OCI-LY1 (cell line): Measurements from ENCODE around the gene S100A10.

Source experiments
- H2AFZ ChIP-seq: fragments of 200-600 bp; sonication (generic), shearing (Covaris generic); 2 replicates; pipeline ENCODE4 v1.6.0; 2014; ENCODE audit warnings: antibody characterized with exemption, mild to moderate bottlenecking, low read length
- H3F3A ChIP-seq: fragments of 200-600 bp; sonication (generic), shearing (Covaris generic); 2 replicates; pipeline ENCODE4 v1.6.0; 2014; ENCODE audit warnings: mild to moderate bottlenecking, antibody characterized with exemption, low read length, moderate library complexity; ENCODE audit not compliant: insufficient read depth
- H3K27ac ChIP-seq: fragments of 200-600 bp; sonication (generic); 2 replicates; pipeline ENCODE4 v1.5.1; 2014; ENCODE audit warnings: low read length, mixed run types, mild to moderate bottlenecking, low read depth; ENCODE audit not compliant: poor library complexity, severe bottlenecking
- H3K27me3 ChIP-seq: fragments of 200-600 bp; sonication (generic); 2 replicates; pipeline ENCODE4 v1.6.0; 2014; ENCODE audit warnings: antibody characterized with exemption, mild to moderate bottlenecking, low read length, moderate library complexity; ENCODE audit not compliant: insufficient read depth
- H3K36me3 ChIP-seq: fragments of 200-600 bp; sonication (generic); 2 replicates; pipeline ENCODE4 v1.6.1; 2014; ENCODE audit warnings: mild to moderate bottlenecking, antibody characterized with exemption, low read length, moderate library complexity, mixed read lengths; ENCODE audit not compliant: insufficient read depth
- H3K4me1 ChIP-seq: fragments of 200-600 bp; sonication (generic); 2 replicates; pipeline ENCODE4 v1.5.1; 2014; ENCODE audit warnings: mild to moderate bottlenecking, low read length, moderate library complexity; ENCODE audit not compliant: insufficient read depth, severe bottlenecking
- H3K4me2 ChIP-seq: fragments of 200-600 bp; sonication (generic), shearing (Covaris generic); 2 replicates; pipeline ENCODE4 v1.6.1; 2014; ENCODE audit warnings: low read length
- H3K4me3 ChIP-seq: fragments of 200-600 bp; sonication (generic); 2 replicates; pipeline ENCODE4 v1.5.1; 2014; ENCODE audit warnings: low read length, low read depth, mild to moderate bottlenecking, mixed read lengths; ENCODE audit not compliant: poor library complexity, severe bottlenecking
- H3K79me2 ChIP-seq: fragments of 200-600 bp; shearing (Covaris generic); 2 replicates; pipeline ENCODE4 v1.6.1; 2016; ENCODE audit warnings: mixed run types, low read length, mixed read lengths; ENCODE audit not compliant: insufficient read depth
- H3K9ac ChIP-seq: fragments of 200-600 bp; sonication (generic), shearing (Covaris generic); 2 replicates; pipeline ENCODE4 v1.6.1; 2014; ENCODE audit warnings: mild to moderate bottlenecking, low read length, mixed read lengths
- H3K9me2 ChIP-seq: fragments of 200-600 bp; sonication (generic), shearing (Covaris generic); 2 replicates; pipeline ENCODE4 v1.6.1; 2014; ENCODE audit warnings: low read depth, mild to moderate bottlenecking, low read length, mixed read lengths
- H3K9me3 ChIP-seq: fragments of 200-600 bp; shearing (Covaris generic); 2 replicates; pipeline ENCODE4 v1.6.1; 2014; ENCODE audit warnings: low read length, mixed read lengths
- H4K20me1 ChIP-seq: fragments of 200-600 bp; sonication (generic), shearing (Covaris generic); 2 replicates; pipeline ENCODE4 v1.6.0; 2016; ENCODE audit warnings: mild to moderate bottlenecking, low read length; ENCODE audit not compliant: insufficient read depth
- CTCF ChIP-seq: fragments of 200-600 bp; sonication (generic), shearing (Covaris generic); IDR thresholded peaks from 2 replicates; pipeline ENCODE4 v1.5.1; 2017; ENCODE audit warnings: mild to moderate bottlenecking, antibody characterized with exemption, low read length, moderate library complexity, mixed read lengths
- EZH2 ChIP-seq: fragments of 200-600 bp; sonication (generic), shearing (Covaris generic); IDR thresholded peaks from 2 replicates; pipeline ENCODE4 v1.8.0; 2017; ENCODE audit warnings: borderline replicate concordance, mixed run types, mild to moderate bottlenecking, antibody characterized with exemption, low read length, moderate library complexity, mixed read lengths

Gene S100A10

GRCh38 chr1:151982300-151983005 is 11.2 kb downstream of the S100A10 start:
- no peak overlapping the region for H3K4me2 ChIP-seq
- H3K27me3 ChIP-seq = peaks cover 6% of the 10 kb centered on the region; the same call in 1 of the 2 replicates
- TF ChIP-seq CTCF = no peak
- no peak overlapping the region for H3K4me3 ChIP-seq
- no peaks in the 10 kb centered on the region for H3K9me3 ChIP-seq
- no peaks in the 10 kb centered on the region for H3K9me2 ChIP-seq
- H2AFZ ChIP-seq = no peak overlapping the region
- no peaks in the 10 kb centered on the region for H3K4me1 ChIP-seq
- no peak overlapping the region for H3K27ac ChIP-seq
- no peaks in the 10 kb centered on the region for H4K20me1 ChIP-seq
- no peak overlapping the region for H3K9ac ChIP-seq
- no peaks in the 10 kb centered on the region for H3F3A ChIP-seq
- H3K79me2 ChIP-seq = no peaks in the 10 kb centered on the region
- H3K36me3 ChIP-seq = no peaks in the 10 kb centered on the region

GRCh38 chr1:151981178-151981525 is 12.5 kb downstream of the S100A10 start:
- no peak overlapping the region for H3K4me2 ChIP-seq
- H2AFZ ChIP-seq = no peak overlapping the region
- H3K4me1 ChIP-seq = no peaks in the 10 kb centered on the region
- H3K27ac ChIP-seq = no peak overlapping the region
- no peaks in the 10 kb centered on the region for H3F3A ChIP-seq
- no peak overlapping the region for H3K4me3 ChIP-seq
- no peaks in the 10 kb centered on the region for H3K36me3 ChIP-seq
- H3K79me2 ChIP-seq = no peaks in the 10 kb centered on the region
- no peaks in the 10 kb centered on the region for H3K9me3 ChIP-seq
- H3K27me3 ChIP-seq = peaks cover 6% of the 10 kb centered on the region; the same call in 1 of the 2 replicates
- TF ChIP-seq EZH2 = no peak
- TF ChIP-seq CTCF = no peak
- no peaks in the 10 kb centered on the region for H4K20me1 ChIP-seq
- no peak overlapping the region for H3K9ac ChIP-seq
- no peaks in the 10 kb centered on the region for H3K9me2 ChIP-seq

GRCh38 chr1:151980287-151981177 is 13.1 kb downstream of the S100A10 start:
- Histone ChIP-seq H3K36me3 (no peaks in the 10 kb centered on the region), H3K79me2 (no peaks in the 10 kb centered on the region), H3K4me3 (no peak overlapping the region), H3K9ac (no peak overlapping the region), H3K9me3 (no peaks in the 10 kb centered on the region), H3F3A (no peaks in the 10 kb centered on the region), H3K4me1 (no peaks in the 10 kb centered on the region), H3K27ac (no peak overlapping the region), H3K27me3 (peaks cover 6% of the 10 kb centered on the region; the same call in 1 of the 2 replicates), H3K4me2 (no peak overlapping the region), H2AFZ (no peak overlapping the region), H4K20me1 (no peaks in the 10 kb centered on the region), H3K9me2 (no peaks in the 10 kb centered on the region)
- TF ChIP-seq CTCF (no peak), EZH2 (no peak)
